HG02885 (cell line): Measurements from ENCODE around the gene CCDC121.

ENCODE experiments used
- ATAC-seq: cut with Tn5 transposase; IDR thresholded peaks from one replicate; pipeline ENCODE4 v1.9.1; 2021; ENCODE audit warnings: mild to moderate bottlenecking; ENCODE audit not compliant: unreplicated experiment, poor library complexity

The CCDC121 gene, protein sequence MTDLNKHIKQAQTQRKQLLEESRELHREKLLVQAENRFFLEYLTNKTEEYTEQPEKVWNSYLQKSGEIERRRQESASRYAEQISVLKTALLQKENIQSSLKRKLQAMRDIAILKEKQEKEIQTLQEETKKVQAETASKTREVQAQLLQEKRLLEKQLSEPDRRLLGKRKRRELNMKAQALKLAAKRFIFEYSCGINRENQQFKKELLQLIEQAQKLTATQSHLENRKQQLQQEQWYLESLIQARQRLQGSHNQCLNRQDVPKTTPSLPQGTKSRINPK

DNA sequence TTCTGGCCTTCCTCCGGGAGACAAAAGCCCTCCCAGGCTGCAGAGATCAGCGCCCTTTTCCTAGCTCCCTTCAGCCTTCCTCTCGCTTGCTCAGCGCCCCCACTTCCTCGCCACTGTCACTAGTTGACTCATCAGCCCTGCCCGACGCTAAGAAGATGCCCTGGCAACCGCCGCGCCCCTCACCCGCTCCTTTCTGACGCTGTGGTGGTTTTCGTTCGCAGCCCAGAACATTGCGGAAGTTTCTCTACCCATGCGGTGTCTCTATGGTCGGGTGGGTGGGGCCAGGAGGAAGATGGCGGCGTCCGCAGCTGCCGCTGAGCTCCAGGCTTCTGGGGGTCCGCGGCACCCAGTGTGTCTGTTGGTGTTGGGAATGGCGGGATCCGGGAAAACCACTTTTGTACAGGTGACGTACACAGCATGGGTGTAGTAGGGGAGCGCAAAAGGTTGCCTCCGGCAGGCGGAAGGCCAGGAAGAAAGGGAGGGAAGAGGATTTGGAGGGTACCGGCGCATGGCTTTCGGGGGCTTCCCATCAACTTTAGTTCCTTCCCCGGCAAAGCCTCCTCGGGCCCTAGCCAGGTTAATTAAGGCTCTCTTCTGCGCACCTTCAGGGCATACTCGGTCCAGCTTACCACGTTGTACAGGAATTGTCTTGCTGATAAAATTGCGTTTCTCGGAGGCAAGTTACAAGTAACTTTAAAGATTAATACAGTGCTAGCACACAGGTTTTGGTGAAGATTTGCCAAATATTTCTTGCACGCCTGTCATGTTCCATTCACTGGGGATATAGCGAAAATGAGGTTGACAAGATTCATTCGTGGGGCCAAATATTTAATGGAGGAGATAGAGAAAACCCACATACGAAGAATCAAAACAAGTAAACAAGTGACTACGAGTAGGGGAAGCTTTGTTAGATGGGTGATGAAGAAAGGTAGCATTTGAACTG lies at the start of gene CCDC121, which contains the start of gene GPN1:
CCDC121 (minus strand) TSS at position 246 of the 943 bp plus-strand sequence. CDS start 1,213 bp downstream, outside the sequence.
GPN1 (plus strand) TSS at position 284 of the 943 bp plus-strand sequence; CDS start at position 293, 9 bp downstream.
- peak; percentile 98 for ATAC-seq

DNA sequence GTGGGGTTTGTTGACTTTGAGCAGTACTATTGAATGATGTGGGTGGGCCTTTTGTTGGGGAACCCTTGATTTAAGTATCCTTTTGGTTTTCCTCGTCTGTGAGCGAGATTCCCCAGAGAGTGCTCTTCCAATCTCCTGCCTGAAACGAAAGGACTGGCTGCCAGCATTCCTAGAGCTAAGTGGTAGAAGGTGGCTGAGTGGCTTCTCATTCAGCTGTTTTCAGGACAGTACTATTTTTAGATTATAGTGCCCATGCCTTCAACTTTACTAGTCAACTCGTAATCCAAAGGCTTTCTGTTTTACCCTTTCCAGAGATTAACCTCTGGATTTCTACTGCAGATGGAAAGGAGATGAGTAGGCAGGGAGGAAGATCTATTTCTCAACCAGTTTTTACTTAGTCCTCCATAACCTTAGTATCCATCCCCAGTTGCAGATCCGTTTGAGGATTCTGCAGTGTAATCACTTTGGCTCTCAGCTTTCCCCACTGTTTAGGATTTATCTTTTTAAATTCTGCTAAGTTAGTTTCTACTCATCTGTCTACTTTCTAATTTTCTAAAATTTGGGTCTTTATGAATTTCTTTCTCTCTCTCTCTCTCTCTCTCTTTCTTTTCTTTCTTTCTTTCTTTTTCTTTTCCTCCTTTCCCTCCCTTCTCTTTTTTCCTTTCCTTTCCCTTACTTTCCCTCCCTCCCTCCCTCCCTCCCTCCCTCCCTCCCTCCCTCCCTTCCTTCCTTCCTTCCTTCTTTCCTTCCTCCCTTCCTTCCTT lies 44.1 kb upstream of the CCDC121 start:
- no peak for ATAC-seq

DNA sequence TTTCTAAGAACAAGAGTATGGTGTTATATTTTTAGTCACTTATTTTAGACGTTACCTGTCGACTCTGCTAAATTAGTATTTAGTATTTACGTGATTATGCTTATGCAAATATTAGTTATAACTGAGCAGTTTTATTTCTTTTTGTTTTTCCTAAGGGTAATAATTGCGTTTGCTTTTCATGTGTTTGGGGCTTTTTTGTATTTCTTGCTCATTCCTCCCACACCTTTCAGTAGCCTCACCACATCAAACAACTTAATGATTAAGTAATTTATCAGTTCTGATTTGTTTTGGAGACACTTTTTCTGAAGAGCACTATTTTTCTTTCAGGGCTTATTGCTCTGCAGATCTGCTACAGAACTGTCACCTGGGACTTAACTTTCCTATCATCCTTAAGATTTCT lies 42.4 kb upstream of the CCDC121 start:
- no peak for ATAC-seq

DNA sequence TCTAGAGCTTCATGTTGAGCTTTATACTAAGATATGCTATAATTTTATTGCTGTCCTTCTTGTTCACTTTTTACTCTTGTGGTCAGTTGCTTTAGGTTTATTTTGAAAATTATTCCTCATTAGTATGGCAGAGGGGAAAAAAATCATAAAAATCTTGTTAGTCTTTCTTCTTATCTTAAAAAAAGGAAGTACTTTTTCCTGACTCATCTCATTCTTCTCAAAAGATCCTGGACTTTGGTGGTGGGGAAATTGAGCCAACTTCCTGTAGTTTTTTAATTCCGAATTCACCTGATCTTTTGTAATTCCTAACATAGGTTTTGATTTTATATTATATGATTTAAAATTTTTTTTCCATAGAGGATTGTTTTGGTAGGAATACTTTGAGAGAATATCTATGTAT lies 38.6 kb upstream of the CCDC121 start:
- ATAC-seq: no peak

DNA sequence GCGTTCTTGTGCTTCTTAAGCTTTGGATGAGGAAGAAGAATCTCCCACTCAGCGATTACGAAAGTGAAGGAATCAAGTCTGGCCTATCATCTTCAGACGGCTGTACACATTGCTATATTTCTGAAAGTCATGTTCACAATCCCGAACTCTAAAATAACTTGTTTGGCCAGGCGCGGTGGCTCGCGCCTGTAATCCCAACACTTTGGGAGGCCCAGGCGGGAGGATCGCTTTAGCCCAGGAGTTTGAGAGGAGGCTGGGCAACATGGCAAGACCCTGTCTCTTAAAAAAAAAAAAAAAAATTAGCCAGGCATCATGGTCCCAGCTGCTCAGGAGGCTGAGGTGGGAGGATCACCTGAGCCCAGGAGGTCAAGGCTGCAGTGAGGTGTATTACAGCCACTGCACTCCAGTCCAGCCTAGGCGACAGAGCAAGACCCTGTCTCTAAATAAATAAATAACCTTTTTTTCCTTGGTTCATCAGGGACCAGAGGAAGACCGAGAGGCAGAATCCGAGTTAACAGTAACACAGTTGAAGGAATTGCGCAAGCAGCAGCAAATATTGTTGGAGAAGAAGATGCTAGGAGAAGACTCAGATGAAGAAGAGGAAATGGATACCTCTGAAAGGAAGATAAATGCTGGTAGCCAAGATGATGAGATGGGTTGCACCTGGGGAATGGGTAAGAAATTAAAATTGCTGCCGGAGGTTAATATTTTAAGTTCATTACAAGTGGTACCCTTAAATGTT lies 36.0 kb upstream of the CCDC121 start:
- no peak for ATAC-seq

DNA sequence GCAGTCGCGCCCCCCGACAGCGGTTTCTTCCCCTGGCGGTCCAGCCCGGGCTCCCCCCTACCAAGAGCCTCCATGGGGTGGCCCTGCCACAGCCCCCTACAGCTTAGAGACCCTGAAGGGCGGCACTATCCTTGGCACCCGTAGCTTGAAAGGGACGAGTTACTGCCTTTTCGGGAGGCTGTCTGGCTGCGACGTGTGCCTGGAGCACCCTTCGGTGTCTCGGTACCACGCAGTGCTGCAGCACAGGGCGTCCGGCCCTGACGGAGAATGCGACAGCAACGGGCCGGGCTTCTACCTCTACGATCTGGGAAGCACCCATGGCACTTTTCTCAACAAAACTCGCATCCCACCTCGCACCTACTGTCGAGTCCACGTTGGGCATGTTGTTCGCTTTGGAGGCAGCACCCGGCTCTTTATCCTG lies 35.4 kb upstream of the CCDC121 start:
- ATAC-seq: peak; percentile 11

DNA sequence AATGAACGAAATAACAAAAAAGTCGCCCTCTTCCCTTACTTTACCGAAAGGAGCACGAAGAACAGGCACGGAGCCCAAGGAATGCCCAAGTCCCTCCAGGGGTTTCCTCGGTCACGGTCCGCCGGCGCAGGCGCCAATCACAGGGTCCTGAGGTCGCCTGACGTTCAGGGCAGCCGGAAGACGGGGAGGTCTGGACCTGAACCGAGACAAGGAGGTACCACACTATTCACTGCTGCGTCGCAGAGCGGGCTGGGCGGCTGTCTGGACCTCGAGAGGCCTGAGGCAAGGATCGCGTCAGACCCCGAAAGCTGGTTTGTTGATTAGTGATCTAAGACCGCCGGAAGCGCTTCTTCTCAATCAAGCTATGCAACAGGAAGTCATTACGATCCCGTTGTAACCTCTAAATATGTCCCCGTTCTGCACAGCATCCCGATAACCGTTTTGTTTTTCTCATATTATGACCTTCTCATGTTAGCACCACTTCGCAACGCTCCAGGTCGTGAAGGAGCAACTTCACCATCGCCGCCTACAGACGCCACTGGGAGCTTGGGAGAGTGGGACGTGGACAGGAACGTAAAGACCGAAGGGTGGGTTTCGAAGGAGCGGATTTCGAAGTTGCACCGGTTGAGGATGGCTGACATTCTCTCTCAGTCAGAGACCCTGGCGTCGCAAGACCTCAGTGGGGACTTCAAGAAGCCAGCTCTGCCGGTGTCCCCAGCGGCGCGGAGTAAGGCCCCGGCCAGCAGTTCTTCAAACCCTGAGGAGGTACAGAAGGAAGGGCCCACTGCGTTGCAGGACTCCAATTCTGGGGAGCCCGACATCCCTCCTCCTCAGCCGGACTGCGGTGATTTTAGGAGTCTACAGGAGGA lies 34.7 kb upstream of the CCDC121 start, which contains the start of the genes SLC4A1AP and SUPT7L:
SLC4A1AP (plus strand) TSS at position 605 of the 869 bp plus-strand sequence; CDS start at position 631, 26 bp downstream.
SUPT7L (minus strand) TSS at position 330 of the 869 bp plus-strand sequence. CDS start 1,422 bp downstream, outside the sequence.
- ATAC-seq: peak; percentile 79

DNA sequence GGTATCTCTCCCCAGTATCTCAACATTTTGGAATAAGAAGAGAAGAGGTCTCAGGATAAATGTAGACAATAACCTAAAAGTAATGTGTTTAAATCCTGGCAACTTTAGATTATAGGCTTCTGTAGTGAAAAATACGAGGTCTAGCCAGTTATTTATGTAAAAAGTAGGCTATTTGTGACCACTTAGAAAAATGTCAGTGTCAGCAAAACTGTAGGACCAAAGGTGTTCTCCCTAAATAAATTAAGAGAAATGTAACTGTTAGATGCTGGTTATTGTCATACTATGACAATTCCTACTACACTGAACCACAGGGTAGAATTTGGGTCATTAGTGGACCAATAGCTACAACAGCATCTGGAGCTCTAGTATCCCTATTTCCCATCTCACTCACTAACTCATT lies 32.6 kb upstream of the CCDC121 start:
- no peak for ATAC-seq

DNA sequence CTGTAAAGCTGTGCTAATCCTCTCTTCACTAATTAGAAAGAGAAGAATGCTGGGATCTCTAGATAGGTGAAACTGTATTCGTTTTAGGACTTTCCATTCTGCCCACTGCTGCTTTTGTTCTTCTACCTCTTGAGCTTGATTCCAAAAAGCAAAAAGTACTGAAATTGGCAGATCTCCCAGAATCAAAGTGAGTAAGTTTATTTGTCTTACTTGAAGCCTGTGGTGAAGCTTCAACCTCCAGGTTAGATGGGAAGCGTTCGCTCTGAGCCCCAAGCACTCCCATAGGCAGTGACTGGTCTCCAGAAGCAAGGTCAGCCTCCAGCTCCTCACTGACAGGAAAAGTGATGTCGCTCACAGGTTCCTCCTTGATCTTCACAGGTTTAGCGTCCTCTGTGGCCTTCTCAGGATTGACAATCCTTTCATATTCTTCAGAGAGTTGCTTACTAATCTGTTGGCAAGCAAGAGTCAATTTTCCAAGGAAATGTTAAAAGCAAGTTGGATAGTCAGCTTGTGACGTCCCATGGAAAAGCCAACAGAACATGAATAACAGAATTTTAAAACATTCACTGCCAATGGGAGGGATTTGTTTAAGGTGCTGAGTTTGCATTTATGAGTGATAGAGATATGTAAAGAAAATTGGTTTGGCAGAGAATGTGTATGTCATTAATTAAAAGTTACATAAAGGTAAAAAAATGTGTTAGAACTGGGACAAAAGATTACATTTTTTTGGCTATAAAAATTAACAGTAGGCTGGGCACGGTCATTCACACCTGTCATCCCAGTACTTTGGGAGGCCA lies 26.5 kb upstream of the CCDC121 start:
- no peak for ATAC-seq

DNA sequence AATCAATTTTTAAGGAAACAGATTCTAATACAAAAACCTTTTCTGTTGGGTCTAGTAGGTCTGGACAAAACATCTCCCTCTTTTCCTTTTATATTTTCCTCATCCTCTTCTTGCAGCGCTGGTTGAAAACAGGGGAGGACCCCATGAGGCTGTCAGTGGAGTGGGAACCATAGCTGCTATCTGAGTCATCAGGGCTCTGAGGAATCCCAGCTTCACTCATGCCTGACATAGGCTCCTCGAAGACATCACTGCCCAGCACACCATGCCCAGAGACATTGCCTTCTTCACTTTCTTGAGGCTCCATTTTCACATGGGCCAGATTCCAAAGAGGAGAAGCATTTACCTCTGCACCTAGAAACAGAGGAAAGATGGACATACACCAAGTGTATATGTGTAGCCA lies 24.6 kb upstream of the CCDC121 start:
- no peak for ATAC-seq

DNA sequence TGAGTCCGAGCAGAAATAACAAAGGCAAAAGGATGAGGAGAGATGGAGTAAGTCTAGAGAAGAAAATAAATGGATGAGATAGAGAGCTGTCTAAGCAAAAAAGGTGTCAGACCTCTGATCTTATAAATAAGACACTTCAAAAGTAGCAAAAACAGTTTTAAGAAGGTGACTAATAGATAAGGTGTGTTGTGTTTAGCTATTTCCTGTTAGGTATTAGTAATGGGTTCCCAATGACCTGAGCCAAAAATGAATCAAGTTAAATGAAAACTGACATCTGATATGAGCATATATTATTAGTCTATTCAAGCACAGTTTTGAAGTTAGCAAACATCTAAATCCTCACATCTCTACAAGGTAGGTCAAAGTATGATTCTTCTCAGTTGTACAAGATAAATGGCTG lies 24.0 kb upstream of the CCDC121 start:
- ATAC-seq: no peak

DNA sequence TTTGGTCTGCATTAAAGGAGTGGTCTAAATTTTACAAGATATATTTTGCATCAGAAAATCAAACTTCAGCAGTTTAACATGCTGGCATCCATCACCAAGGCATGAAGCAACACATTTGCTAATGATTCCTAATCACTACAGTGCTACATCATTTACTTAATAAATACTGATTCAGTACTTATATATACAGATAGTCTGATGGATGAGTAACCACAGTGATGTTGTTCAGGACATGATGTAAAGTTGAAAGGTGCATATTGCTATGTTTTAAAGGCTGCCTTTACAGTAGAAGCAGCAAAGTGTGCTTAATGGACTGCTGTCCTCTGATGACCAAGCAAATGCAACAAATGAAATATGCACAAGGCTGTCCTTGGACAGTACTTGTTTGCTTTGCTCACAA lies 23.5 kb upstream of the CCDC121 start:
- no peak for ATAC-seq

DNA sequence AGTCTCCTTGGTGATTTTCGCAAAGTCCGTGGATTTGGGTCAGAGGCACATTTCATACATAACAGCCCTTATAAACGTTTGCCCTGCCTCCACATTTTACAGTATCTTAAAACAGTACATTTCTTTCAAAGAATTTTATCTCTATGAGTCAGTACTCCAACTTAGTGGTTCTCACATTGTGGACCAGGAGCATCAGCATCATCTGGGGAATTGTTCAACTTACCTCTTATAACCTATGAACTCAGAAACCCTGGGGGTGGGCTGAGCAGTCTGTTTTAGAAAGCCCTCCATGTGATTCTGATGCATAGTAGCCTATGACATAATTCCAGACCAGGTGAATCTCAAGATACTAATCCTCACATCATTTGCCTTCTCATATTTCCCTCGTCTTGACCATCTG lies 22.2 kb upstream of the CCDC121 start:
- no peak for ATAC-seq

DNA sequence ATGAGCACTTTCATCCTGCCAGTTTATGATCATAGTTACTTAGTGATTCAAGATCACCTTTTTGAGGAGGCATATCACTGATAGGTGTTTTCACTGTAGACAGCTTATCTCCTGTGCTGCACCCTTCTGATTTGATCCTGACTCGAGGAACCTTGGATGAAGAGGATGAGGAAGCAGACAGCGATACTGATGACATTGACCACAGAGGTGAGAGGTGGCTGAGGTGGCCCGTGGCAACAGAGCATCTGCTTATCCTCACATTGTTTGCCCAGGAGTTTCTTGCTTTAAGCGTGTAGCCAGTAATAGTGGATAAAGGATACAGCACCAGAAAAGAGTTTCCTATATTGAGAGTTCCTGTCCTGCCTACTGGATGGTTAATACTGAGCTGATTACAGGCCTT lies 18.9 kb upstream of the CCDC121 start:
- ATAC-seq: no peak

DNA sequence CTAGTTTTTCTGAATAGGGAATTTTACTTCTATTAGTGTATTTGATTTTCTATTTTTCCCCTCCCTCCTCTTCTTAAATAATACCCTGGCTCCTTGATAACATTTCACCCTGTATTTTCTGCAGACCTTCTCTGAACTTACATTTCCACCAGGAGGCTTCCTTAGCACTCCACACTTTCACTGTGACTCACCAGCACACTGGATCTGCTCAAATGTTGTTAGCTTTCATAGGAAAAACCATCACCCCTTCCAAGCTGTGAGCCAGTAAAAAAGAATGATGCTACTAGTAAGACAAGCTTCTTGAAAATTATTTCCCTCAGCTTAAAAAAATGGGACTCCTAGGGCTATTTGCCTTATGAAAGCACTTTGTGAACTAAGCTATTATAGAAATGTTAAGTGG lies 18.5 kb upstream of the CCDC121 start:
- ATAC-seq: no peak

DNA sequence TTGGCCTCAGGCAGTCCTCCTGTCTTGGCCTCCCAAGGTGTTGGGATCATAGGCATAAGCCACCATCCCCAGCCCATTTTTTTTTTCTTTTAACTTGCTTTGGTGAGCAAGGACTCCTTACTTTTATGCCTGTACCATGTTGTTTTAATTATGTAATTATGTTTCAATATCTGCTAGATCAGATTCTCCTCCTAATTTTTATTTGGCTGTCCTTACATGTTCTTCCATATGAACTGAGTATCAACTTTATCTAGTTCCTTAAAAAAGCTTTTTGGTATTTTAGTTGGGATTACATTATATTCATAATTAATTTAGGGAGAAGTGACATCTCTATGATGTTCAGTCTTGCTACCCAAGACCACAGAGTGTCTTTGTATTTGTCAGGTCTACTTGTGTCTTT lies 16.4 kb upstream of the CCDC121 start:
- ATAC-seq: no peak

DNA sequence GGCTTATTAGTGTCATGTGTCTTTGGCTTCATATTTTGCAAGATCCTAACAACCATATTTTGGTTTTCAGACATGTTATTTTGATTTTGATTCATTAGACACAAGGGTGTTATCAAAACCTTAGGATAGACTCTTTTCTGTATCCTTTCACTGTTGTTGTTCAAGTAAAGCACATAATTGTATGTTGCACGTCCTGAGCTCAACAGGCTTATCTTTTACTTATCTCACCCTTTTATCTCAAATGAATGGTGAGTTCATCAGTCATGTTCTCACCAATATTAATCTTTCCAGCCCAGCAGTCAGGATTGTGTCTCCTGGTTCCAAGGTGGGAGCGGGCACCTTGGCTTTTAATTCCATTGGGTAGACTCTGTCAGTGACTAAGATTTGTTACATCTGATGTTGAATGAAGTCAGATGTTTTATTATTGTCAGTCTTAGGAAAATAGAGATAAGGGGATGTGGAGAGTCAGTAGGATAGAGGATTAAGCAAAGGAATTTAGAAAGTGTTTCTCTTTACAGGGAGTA lies 12.0 kb upstream of the CCDC121 start:
- no peak for ATAC-seq

DNA sequence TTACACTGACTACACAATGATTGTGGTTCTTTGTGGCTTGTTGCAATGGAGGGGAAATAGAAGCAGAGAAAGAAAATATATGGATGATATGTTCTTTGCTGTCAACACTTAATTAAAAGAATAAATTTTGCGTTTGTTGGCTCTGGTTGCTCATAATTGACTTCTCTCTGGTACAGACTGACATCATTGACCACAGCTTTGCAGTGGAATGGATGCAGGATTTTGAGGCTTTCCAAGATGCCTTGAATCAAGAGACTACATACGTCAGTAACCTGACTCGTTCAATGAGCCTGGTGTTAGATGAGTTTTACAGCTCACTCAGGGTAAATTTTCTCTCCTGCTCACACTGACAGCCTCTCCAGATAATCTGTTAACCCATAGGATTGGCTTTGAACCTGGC lies 9.9 kb upstream of the CCDC121 start:
- no peak for ATAC-seq
